ENCODE measurements around the gene FFAR3. TPM values are rescaled to one million over a fixed set of nuclear protein-coding genes. Genes with fewer than 3 reads are reported as not detected.
A peak's percentile ranks its signal among the peaks of the same experiment; 100 is the strongest.

Gene FFAR3
- total and polyA plus RNA-seq, 9 of the 15 experiments (the other 6 are each of a cell fraction or from before 2014, with no cell fraction given), result not detected

GRCh38 chr19:35403116-35403760, 45.0 kb downstream of the FFAR3 start:
- ChIA-PET CTCF (ENCODE audit: low intra/inter-chr PET ratio) (no interaction called here), POLR2A (interaction anchor here (0.7 to 3.3 kb wide), 3 partner anchors 9 to 22 kb away, joined by 3 to 9 read pairs (median 3); no protein-coding TSS in a partner anchor)
- no peak overlapping the region for H3K4me3 ChIP-seq
- intact Hi-C loops (cut with micrococcal nuclease) (no loop called here), in situ Hi-C loops (cut with MboI) (no loop called here)
- H3K4me1 ChIP-seq (replicated peaks in 1 of 2; ENCODE audit: control insufficient read depth in 2 of 2, insufficient read depth in 2 of 2, low read length in 2 of 2), result peaks cover 6 to 9% of the 10 kb centered on the region in 2 experiments; a peak in 2 of 5 replicates
- no peaks in the 10 kb centered on the region for H4K20me1 ChIP-seq (replicated peaks; ENCODE audit: control insufficient read depth, insufficient read depth, low read length)
- DNase-seq (ENCODE audit: extremely low read depth in 1 of 4, low spot score in 3 of 4), result peak in 1 of 4 experiments; percentile 18
- peak overlapping the region; percentile 1; the same call in 1 of the 2 replicates for H3K4me2 ChIP-seq (ENCODE audit: insufficient read depth, low read length)
- H3K9ac ChIP-seq (ENCODE audit: insufficient read depth in 1 of 2, low read depth in 2 of 2, low read length in 2 of 2), result peak overlapping the region in 1 of 2 experiments; percentile 56; a peak in 1 of 4 replicates
- no peaks in the 10 kb centered on the region for H3K9me1 ChIP-seq (ENCODE audit: control insufficient read depth, insufficient read depth, low read length)
- no peaks in the 10 kb centered on the region for H3K36me3 ChIP-seq (ENCODE audit: control insufficient read depth, insufficient read depth, low read length)
- H3K27me3 ChIP-seq (ENCODE audit: control insufficient read depth in 2 of 2, insufficient read depth in 2 of 2, low read length in 2 of 2), result peaks cover 7 to 8% of the 10 kb centered on the region in 2 experiments; a peak in 4 of 5 replicates
- WGBS (ENCODE audit: insufficient coverage, low coverage, missing lambda C conversion rate), result 19% methylated on average over 7 of the region's 8 CpGs
- no TSS peak for BruUV-seq (replicated peaks)
- H3K79me2 ChIP-seq (ENCODE audit: control insufficient read depth, insufficient read depth, low read length), result no peaks in the 10 kb centered on the region
- ATAC-seq, result no peak
- peak; percentile 67 for FAIRE-seq
- no peak overlapping the region for H3K27ac ChIP-seq (ENCODE audit: extremely low read depth, low read depth, low read length)
- no peak overlapping the region for H2AFZ ChIP-seq (ENCODE audit: low read depth, low read length)
- H3K9me3 ChIP-seq (replicated peaks; ENCODE audit: control insufficient read depth, insufficient read depth, low read depth, low read length), result no peaks in the 10 kb centered on the region
- TF ChIP-seq ZFP91 (CRISPR knock-in tag; IDR thresholded peaks at IDR 0.05), result no peak
- peak; percentile 51 for TF ChIP-seq CBFA2T3 (IDR thresholded peaks at IDR 0.05)
- TF ChIP-seq VEZF1 (CRISPR knock-in tag; IDR thresholded peaks at IDR 0.05), result peak; percentile 32; the same call in 1 of the 2 replicates
- no peak for TF ChIP-seq CHCHD3 (CRISPR knock-in tag; IDR thresholded peaks at IDR 0.05)
- TF ChIP-seq CBFA2T2 (conservative IDR thresholded peaks at IDR 0.05), result peak; percentile 18; the same call in 1 of the 2 replicates
- no peak for TF ChIP-seq AFF4 (CRISPR knock-in tag; IDR thresholded peaks at IDR 0.05)
- peak; percentile 31; the same call in 1 of the 2 replicates for TF ChIP-seq PKNOX1 (IDR thresholded peaks at IDR 0.05)
- TF ChIP-seq ARID1B (IDR thresholded peaks at IDR 0.05), result peak; percentile 38
- no peak for TF ChIP-seq HNRNPL (IDR thresholded peaks at IDR 0.05; ENCODE audit: low read depth, low read length)
- TF ChIP-seq ZNF695 (CRISPR knock-in tag; IDR thresholded peaks at IDR 0.05), result no peak
- TF ChIP-seq GTF2E2 (tag; IDR thresholded peaks at IDR 0.05), result no peak
- TF ChIP-seq SAFB2 (IDR thresholded peaks at IDR 0.05; ENCODE audit: borderline replicate concordance, low read depth, low read length, severe bottlenecking), result no peak
- no peak for TF ChIP-seq TEAD4 (IDR thresholded peaks at IDR 0.05; ENCODE audit: low read length)
- TF ChIP-seq TEAD4 (CRISPR knock-in tag; IDR thresholded peaks at IDR 0.05; ENCODE audit: borderline replicate concordance), result no peak
- TF ChIP-seq GABPB2 (CRISPR knock-in tag; conservative IDR thresholded peaks at IDR 0.05), result no peak
